NT2/D1 (cell line): ENCODE data around the gene TCHH.

ENCODE experiments used
- DNase-seq: peaks from one replicate; pipeline ENCODE4 v3.0.0-alpha.2; 2011; ENCODE audit warnings: low read depth, low spot score
- H3K27me3 ChIP-seq: 2 replicates; pipeline ENCODE4 v1.6.0; 2011; ENCODE audit warnings: mild to moderate bottlenecking; ENCODE audit not compliant: insufficient read length, insufficient read depth
- H3K36me3 ChIP-seq: 2 replicates; pipeline ENCODE4 v1.6.1; 2011; ENCODE audit warnings: mild to moderate bottlenecking, low read length, mixed read lengths; ENCODE audit not compliant: insufficient read depth, insufficient read length
- H3K4me1 ChIP-seq: 2 replicates; pipeline ENCODE4 v1.5.1; 2011; ENCODE audit not compliant: insufficient read depth, insufficient read length
- H3K4me3 ChIP-seq: 2 replicates; pipeline ENCODE4 v1.5.1; 2011; ENCODE audit warnings: low read depth; ENCODE audit not compliant: insufficient read length
- H3K9ac ChIP-seq: 2 replicates; pipeline ENCODE4 v1.6.0; 2011; ENCODE audit warnings: low read depth; ENCODE audit not compliant: insufficient read length
- H3K9me3 ChIP-seq: 2 replicates; pipeline ENCODE4 v1.5.1; 2011; ENCODE audit warnings: mild to moderate bottlenecking, low read length; ENCODE audit not compliant: insufficient read depth
- SUZ12 ChIP-seq: IDR thresholded peaks from 2 replicates; pipeline ENCODE4 v1.6.1; 2011; ENCODE audit not compliant: insufficient read length, insufficient read depth; ENCODE audit errors: extremely low read depth
- YY1 ChIP-seq: IDR thresholded peaks from 2 replicates; pipeline ENCODE4 v1.6.1; 2011; ENCODE audit not compliant: insufficient read length, insufficient read depth
- ZNF274 ChIP-seq: IDR thresholded peaks from 2 replicates; pipeline ENCODE4 v1.6.1; 2011; ENCODE audit warnings: mild to moderate bottlenecking, low read depth, low read length

Gene TCHH

GRCh38 chr1:152115344-152115743 lies at the start of gene TCHH:
TSS of gene TCHH (minus strand) at chr1:152115444. CDS start at chr1:152114080, 1,364 bp downstream.
- Histone ChIP-seq H3K4me3 (no peak within 1 kb of the TSS), H3K9ac (no peak within 1 kb of the TSS), H3K36me3 (no peaks in the 10 kb centered on the region), H3K27me3 (peaks cover 53% of the 10 kb centered on the region), H3K9me3 (peaks cover 38% of the 10 kb centered on the region), H3K4me1 (peaks cover 10% of the 10 kb centered on the region)
- no peak for DNase-seq
- TF ChIP-seq YY1 (no peak), SUZ12 (no peak), ZNF274 (no peak)

- Histone ChIP-seq H3K9me3 (no peaks in the 10 kb centered on the region), H3K36me3 (no peaks in the 10 kb centered on the region), H3K27me3 (no peaks in the 10 kb centered on the region), H3K4me3 (no peak overlapping the region), H3K9ac (no peak overlapping the region), H3K4me1 (no peaks in the 10 kb centered on the region)
- no peak for DNase-seq
- TF ChIP-seq SUZ12 (no peak), YY1 (no peak), ZNF274 (no peak)
Observed at GRCh38 chr1:152164517-152165136, 49.4 kb upstream of the TCHH start.

DNA sequence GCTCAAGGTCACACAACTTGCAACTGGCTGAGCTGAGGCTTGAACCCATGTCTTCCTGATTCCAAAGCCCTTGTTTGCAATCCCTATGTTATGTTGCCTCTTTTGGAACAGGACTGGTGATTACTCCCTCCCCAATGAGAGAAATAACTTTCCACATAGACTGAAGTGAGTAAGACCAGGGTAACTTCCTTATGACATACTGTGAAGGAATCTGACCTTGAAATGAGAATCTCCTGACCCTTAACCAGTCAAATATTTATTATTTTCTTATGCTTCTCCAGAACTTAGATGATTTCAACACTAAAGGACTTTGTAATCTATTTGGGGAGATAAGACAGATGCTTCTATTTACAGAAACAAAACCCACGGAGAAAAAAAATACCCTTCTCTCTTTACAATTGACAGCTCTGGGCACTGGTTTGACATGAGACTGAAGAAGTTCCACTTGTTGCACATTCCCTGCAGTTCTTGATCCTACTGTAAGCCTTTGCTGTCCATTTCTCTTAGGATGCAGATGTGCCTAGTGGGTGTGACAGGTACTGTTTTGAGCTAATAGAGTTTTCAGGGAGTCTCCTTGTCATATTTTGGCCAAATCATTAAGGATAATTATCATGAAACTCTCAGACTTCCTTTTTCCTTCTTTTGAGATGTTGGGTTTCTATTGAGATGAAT lies 47.7 kb upstream of the TCHH start:
- Histone ChIP-seq H3K4me3 (no peak overlapping the region), H3K4me1 (no peaks in the 10 kb centered on the region), H3K36me3 (no peaks in the 10 kb centered on the region), H3K9me3 (no peaks in the 10 kb centered on the region), H3K27me3 (no peaks in the 10 kb centered on the region), H3K9ac (no peak overlapping the region)
- DNase-seq = no peak
- TF ChIP-seq YY1 (no peak), SUZ12 (no peak), ZNF274 (no peak)

DNA sequence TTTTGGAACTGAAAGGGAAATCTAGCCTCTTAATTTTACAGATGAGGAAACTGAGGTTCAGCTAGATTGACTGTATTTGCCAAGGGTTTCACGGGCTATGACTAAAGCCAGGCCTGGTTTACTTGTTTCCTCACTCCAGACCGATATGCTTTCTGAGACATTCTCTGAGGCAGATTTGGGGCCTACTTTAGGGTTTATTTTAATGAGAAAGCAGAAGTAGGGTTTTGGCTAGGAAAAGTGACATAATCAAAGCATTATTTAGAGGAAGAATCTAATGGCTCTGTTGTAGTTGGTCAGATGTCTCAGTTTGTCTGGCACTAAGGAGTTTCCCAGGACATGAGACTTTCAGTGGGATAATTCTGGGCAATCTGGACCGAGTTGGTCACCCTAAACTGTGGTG lies 45.3 kb upstream of the TCHH start:
- H3K9ac ChIP-seq = no peak overlapping the region
- H3K4me1 ChIP-seq = no peaks in the 10 kb centered on the region
- H3K36me3 ChIP-seq = no peaks in the 10 kb centered on the region
- no peaks in the 10 kb centered on the region for H3K9me3 ChIP-seq
- H3K27me3 ChIP-seq = no peaks in the 10 kb centered on the region
- TF ChIP-seq ZNF274 = no peak
- no peak for TF ChIP-seq SUZ12
- no peak for TF ChIP-seq YY1
- H3K4me3 ChIP-seq = no peak overlapping the region
- no peak for DNase-seq

DNA sequence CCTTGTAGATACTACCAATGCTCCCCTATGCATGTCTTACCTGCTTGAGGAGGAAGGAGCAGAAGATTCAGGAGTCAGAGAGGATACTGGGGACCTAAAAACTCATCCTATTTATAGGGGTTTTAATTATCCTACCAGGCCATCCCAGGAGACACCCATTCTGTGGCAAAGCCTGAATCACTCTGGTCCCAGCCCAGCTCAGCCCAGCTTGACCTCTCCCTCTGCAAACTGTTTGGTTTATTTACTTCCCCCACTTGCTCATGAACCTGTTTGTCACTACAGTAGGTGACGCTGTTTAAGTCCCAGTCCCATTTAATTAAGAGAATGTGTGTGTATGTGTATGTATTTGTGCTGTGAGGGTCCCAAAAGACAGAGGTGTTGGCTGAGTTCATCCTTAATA lies 43.9 kb upstream of the TCHH start, which contains the start of gene RPTN:
TSS of gene RPTN (minus strand) at position 85 of the 400 bp plus-strand sequence. CDS start 1,339 bp downstream, outside the sequence.
- no peak for TF ChIP-seq YY1
- no peak for TF ChIP-seq ZNF274
- TF ChIP-seq SUZ12 = no peak
- no peak within 1 kb of the TSS for H3K4me3 ChIP-seq
- H3K9ac ChIP-seq = no peak within 1 kb of the TSS
- H3K27me3 ChIP-seq = no peaks in the 10 kb centered on the region
- no peaks in the 10 kb centered on the region for H3K9me3 ChIP-seq
- DNase-seq = no peak
- H3K4me1 ChIP-seq = no peaks in the 10 kb centered on the region
- no peaks in the 10 kb centered on the region for H3K36me3 ChIP-seq

DNA sequence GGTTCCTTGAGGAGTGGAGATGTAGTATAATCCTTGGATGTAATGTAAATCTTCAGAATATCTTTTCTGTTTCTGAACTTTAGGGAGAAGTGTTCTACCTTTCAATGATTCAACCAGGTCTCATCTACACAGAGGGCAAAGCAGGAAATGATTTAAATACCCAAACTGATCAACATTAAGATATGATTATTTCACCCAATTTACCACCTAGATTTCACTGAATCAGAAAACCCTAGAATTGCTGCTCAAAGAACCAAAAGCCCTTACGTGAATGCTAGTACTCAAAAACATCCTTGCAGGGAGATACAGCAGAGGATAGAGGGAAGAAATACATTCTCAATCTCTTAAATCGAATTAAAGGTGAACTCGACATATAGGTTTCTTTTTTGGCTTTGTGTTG lies 38.8 kb upstream of the TCHH start:
- Histone ChIP-seq H3K27me3 (no peaks in the 10 kb centered on the region), H3K4me1 (no peaks in the 10 kb centered on the region), H3K9ac (no peak overlapping the region), H3K4me3 (no peak overlapping the region), H3K36me3 (no peaks in the 10 kb centered on the region), H3K9me3 (peaks cover 4% of the 10 kb centered on the region)
- TF ChIP-seq ZNF274 = no peak
- TF ChIP-seq YY1 = no peak
- no peak for TF ChIP-seq SUZ12
- DNase-seq = no peak

DNA sequence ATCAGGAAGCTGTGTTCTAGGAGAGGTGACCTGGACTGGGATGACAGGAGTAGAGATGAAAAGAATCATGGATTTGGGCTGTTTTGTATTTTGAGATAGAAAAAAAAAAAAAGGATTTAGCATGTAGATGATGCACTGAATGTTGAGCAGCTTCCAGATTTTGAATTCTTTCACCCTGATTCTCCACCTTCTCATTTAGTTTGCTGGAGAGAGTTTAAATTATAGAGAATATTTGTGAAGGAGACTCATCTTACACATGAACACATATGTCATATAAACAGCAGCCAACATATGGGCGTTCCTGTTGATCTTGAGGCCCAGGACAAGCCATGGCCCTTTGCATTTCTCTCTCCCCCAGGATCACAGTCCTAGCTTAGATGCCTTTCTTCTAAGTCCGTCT lies 36.4 kb upstream of the TCHH start:
- Histone ChIP-seq H3K9ac (no peak overlapping the region), H3K4me1 (no peaks in the 10 kb centered on the region), H3K36me3 (no peaks in the 10 kb centered on the region), H3K27me3 (no peaks in the 10 kb centered on the region), H3K4me3 (no peak overlapping the region), H3K9me3 (peaks cover 25% of the 10 kb centered on the region)
- no peak for DNase-seq
- TF ChIP-seq ZNF274 (no peak), YY1 (no peak), SUZ12 (no peak)
